ENCODE data around the gene MAP4K2.

- TF ChIP-seq FOXA1 (IDR thresholded peaks at IDR 0.05) (no peak), TARDBP (IDR thresholded peaks at IDR 0.05) (no peak), ELF4 (IDR thresholded peaks at IDR 0.05) (no peak), SP1 (IDR thresholded peaks at IDR 0.05) (no peak), L3MBTL2 (conservative IDR thresholded peaks at IDR 0.05) (no peak), FOXM1 (IDR thresholded peaks at IDR 0.05; ENCODE audit: borderline replicate concordance) (no peak), LEF1 (IDR thresholded peaks at IDR 0.05; ENCODE audit: borderline replicate concordance) (no peak), NFRKB (IDR thresholded peaks at IDR 0.05) (no peak), BHLHE40 (IDR thresholded peaks at IDR 0.05; ENCODE audit: borderline replicate concordance) (no peak), ZNF384 (IDR thresholded peaks at IDR 0.05) (no peak), FOXK2 (IDR thresholded peaks at IDR 0.05) (no peak), HDGF (IDR thresholded peaks at IDR 0.05; ENCODE audit: borderline replicate concordance) (no peak), ARNT (IDR thresholded peaks at IDR 0.05) (no peak), SUZ12 (IDR thresholded peaks at IDR 0.05) (no peak)
These were observed 40.7 kb downstream of the MAP4K2 start for GRCh38 chr11:64762277-64762673.
